ENCODE results near the gene RIPK1. TPM values are rescaled to one million over a fixed set of nuclear protein-coding genes. Genes with fewer than 3 reads are reported as not detected.
"Not testable (repeated sequence)": the region's sequence is repeated elsewhere in the genome, so short reads cannot be mapped to it uniquely, and the experiment has no call there.

The RIPK1 gene
- total RNA-seq, 1 donor from 2014 or later: 22.4 TPM

- no peak for DNase-seq (ENCODE audit: low read depth in 2 of 2)
Measured at GRCh38 chr6:3135668-3136291, 67.5 kb downstream of the RIPK1 start.

- no peak for DNase-seq (ENCODE audit: low read depth in 2 of 2)
Measured at GRCh38 chr6:3136292-3137011, 68.2 kb downstream of the RIPK1 start.

GRCh38 chr6:3137057-3137777 lies 68.9 kb downstream of the RIPK1 start:
- DNase-seq (ENCODE audit: low read depth in 2 of 2): no peak

GRCh38 chr6:3137873-3138272 lies 69.6 kb downstream of the RIPK1 start:
- DNase-seq (ENCODE audit: low read depth in 2 of 2): not testable (repeated sequence)

- DNase-seq (ENCODE audit: low read depth in 2 of 2): peak; percentile 61 to 73
Measured at GRCh38 chr6:3138341-3138740, 70.0 kb downstream of the RIPK1 start.

GRCh38 chr6:3139090-3139903 lies 71.0 kb downstream of the RIPK1 start:
- peak; percentile 42 to 73 for DNase-seq (ENCODE audit: low read depth in 2 of 2)

- no peak for DNase-seq (ENCODE audit: low read depth in 2 of 2)
Measured at GRCh38 chr6:3140201-3140600, 71.9 kb downstream of the RIPK1 start.

GRCh38 chr6:3142536-3142935 lies 74.2 kb downstream of the RIPK1 start:
- no peak for DNase-seq (ENCODE audit: low read depth in 2 of 2)

GRCh38 chr6:3143158-3143557 lies 74.9 kb downstream of the RIPK1 start:
- DNase-seq (ENCODE audit: low read depth in 2 of 2): no peak

GRCh38 chr6:3144571-3144970 lies 76.3 kb downstream of the RIPK1 start:
- DNase-seq (ENCODE audit: low read depth in 2 of 2): no peak

GRCh38 chr6:3147914-3148757 lies 79.8 kb downstream of the RIPK1 start:
- DNase-seq (ENCODE audit: low read depth in 2 of 2): no peak

- DNase-seq (ENCODE audit: low read depth in 2 of 2): no peak
Measured at GRCh38 chr6:3151691-3152090, 83.4 kb downstream of the RIPK1 start.

GRCh38 chr6:3152689-3153088 lies 84.4 kb downstream of the RIPK1 start:
- DNase-seq (ENCODE audit: low read depth in 2 of 2): no peak

- not testable (repeated sequence) for DNase-seq (ENCODE audit: low read depth in 2 of 2)
Measured at GRCh38 chr6:3155416-3155815, 87.1 kb downstream of the RIPK1 start.

- DNase-seq (ENCODE audit: low read depth in 2 of 2): peak; percentile 28 to 54
Measured at GRCh38 chr6:3156184-3157130, 88.2 kb downstream of the RIPK1 start.

- peak; percentile 85 to 91 for DNase-seq (ENCODE audit: low read depth in 2 of 2)
Measured at GRCh38 chr6:3157131-3157933, 89.0 kb downstream of the RIPK1 start, which contains the start of gene TUBB2A. TSS of gene TUBB2A (minus strand) at chr6:3157544. CDS start at chr6:3157463, 81 bp downstream.

GRCh38 chr6:3159805-3160781 lies 91.8 kb downstream of the RIPK1 start:
- peak in 1 of 2 donors; percentile 64 for DNase-seq (ENCODE audit: low read depth in 2 of 2)
